GM23338 (cell line): ENCODE measurements around the gene RSPRY1. TPM values are rescaled to one million over a fixed set of nuclear protein-coding genes. Genes with fewer than 3 reads are reported as not detected.

Source experiments
- ATAC-seq: fragments of 200-7000 bp; cut with Tn5 transposase; 3 replicates; pipeline ENCODE4 v1.9.1; 2020
- DNase-seq: peaks from one replicate; pipeline ENCODE4 v3.0.0-alpha.2; 2015; ENCODE audit warnings: low spot score
- H2AFZ ChIP-seq: fragments of 200-600 bp; sonication (generic); 2 replicates; pipeline ENCODE4 v1.8.0; 2016; ENCODE audit warnings: antibody characterized with exemption, mild to moderate bottlenecking, moderate library complexity
- H3F3A ChIP-seq: fragments of 200-600 bp; sonication (generic); replicated peaks from 2 replicates; pipeline ENCODE4 v1.8.0; 2017; ENCODE audit warnings: antibody characterized with exemption, mixed run types, low read depth
- H3K27ac ChIP-seq: fragments of 200-600 bp; sonication (generic); 2 replicates; pipeline ENCODE4 v1.6.1; 2016; ENCODE audit warnings: low read depth
- H3K27me3 ChIP-seq: fragments of 200-600 bp; sonication (generic); 2 replicates; pipeline ENCODE4 v1.8.0; 2016; ENCODE audit warnings: mild to moderate bottlenecking, mixed run types, moderate library complexity; ENCODE audit not compliant: insufficient read depth
- H3K36me3 ChIP-seq: fragments of 200-600 bp; sonication (generic); 2 replicates; pipeline ENCODE4 v1.8.0; 2016; ENCODE audit warnings: mild to moderate bottlenecking; ENCODE audit not compliant: insufficient read depth
- H3K4me1 ChIP-seq: fragments of 200-600 bp; sonication (generic); 2 replicates; pipeline ENCODE4 v1.8.0; 2016; ENCODE audit warnings: mild to moderate bottlenecking, moderate library complexity; ENCODE audit not compliant: insufficient read depth
- H3K4me2 ChIP-seq: fragments of 200-600 bp; sonication (generic); 2 replicates; pipeline ENCODE4 v1.7.1; 2017; ENCODE audit warnings: mixed run types
- H3K4me3 ChIP-seq: fragments of 200-600 bp; sonication (generic); 2 replicates; pipeline ENCODE4 v1.6.1; 2016; ENCODE audit warnings: mixed run types
- H3K79me2 ChIP-seq: fragments of 200-600 bp; sonication (generic); replicated peaks from 2 replicates; pipeline ENCODE4 v1.8.0; 2017; ENCODE audit warnings: mild to moderate bottlenecking; ENCODE audit not compliant: insufficient read depth
- H3K9me2 ChIP-seq: fragments of 200-600 bp; sonication (generic); 2 replicates; pipeline ENCODE4 v1.8.0; 2017; ENCODE audit not compliant: insufficient read depth
- H4K20me1 ChIP-seq: fragments of 200-600 bp; sonication (generic); replicated peaks from 2 replicates; pipeline ENCODE4 v1.8.0; 2017; ENCODE audit warnings: mild to moderate bottlenecking; ENCODE audit not compliant: insufficient read depth
- H3K27ac Mint-ChIP-seq: 2 replicates; pipeline ENCODE4 v1.8.0; 2020; ENCODE audit warnings: inconsistent platforms, mild to moderate bottlenecking, moderate library complexity, mixed read lengths
- H3K27me3 Mint-ChIP-seq: 3 replicates; pipeline ENCODE4 v1.8.0; 2022; ENCODE audit warnings: low read depth, mild to moderate bottlenecking, moderate library complexity, mixed read lengths, inconsistent platforms; ENCODE audit not compliant: insufficient read depth, poor library complexity
- H3K36me3 Mint-ChIP-seq: 3 replicates; pipeline ENCODE4 v1.8.0; 2021; ENCODE audit warnings: low read depth, mild to moderate bottlenecking, inconsistent platforms, moderate library complexity, mixed read lengths
- H3K4me1 Mint-ChIP-seq: 3 replicates; pipeline ENCODE4 v1.8.0; 2020; ENCODE audit warnings: mild to moderate bottlenecking, inconsistent platforms, mixed read lengths
- H3K4me3 Mint-ChIP-seq: 3 replicates; pipeline ENCODE4 v1.8.0; 2021; ENCODE audit warnings: moderate library complexity, mild to moderate bottlenecking, inconsistent platforms, mixed read lengths
- H3K9me3 Mint-ChIP-seq: 3 replicates; pipeline ENCODE4 v1.8.0; 2020; ENCODE audit warnings: moderate library complexity, mild to moderate bottlenecking, inconsistent platforms, mixed read lengths
- CREB1 ChIP-seq: fragments of 250-450 bp; sonication (Bioruptor Pico); IDR thresholded peaks from 2 replicates; pipeline ENCODE4 v1.5.0; 2020; ENCODE audit warnings: low read depth, mild to moderate bottlenecking, moderate library complexity
- EZH2 ChIP-seq: fragments of 200-600 bp; sonication (generic); IDR thresholded peaks from one replicate; pipeline ENCODE4 v1.8.0; 2017; ENCODE audit warnings: antibody characterized with exemption, mild to moderate bottlenecking, low read depth; ENCODE audit not compliant: unreplicated experiment
- EZH2phosphoT487 ChIP-seq: fragments of 200-600 bp; sonication (generic); IDR thresholded peaks from one replicate; pipeline ENCODE4 v1.8.1; 2018; ENCODE audit warnings: antibody characterized with exemption; ENCODE audit not compliant: unreplicated experiment
- JUNB ChIP-seq: IDR thresholded peaks from one replicate; pipeline ENCODE4 v1.6.1; 2016; ENCODE audit warnings: antibody characterized with exemption; ENCODE audit not compliant: unreplicated experiment
- NANOG ChIP-seq: IDR thresholded peaks from 2 replicates; pipeline ENCODE4 v1.6.1; 2016; ENCODE audit warnings: antibody characterized with exemption, borderline replicate concordance
- POLR2AphosphoS5 ChIP-seq: IDR thresholded peaks from 2 replicates; pipeline ENCODE4 v1.6.1; 2016; ENCODE audit warnings: antibody characterized with exemption, low read depth
- STAT1 ChIP-seq: IDR thresholded peaks from one replicate; pipeline ENCODE4 v1.6.1; 2016; ENCODE audit warnings: antibody characterized with exemption; ENCODE audit not compliant: unreplicated experiment
- ZNF114 ChIP-seq: fragments of 250-450 bp; sonication (Bioruptor Pico); IDR thresholded peaks from 2 replicates; pipeline ENCODE4 v1.5.0; 2020; ENCODE audit warnings: mild to moderate bottlenecking, moderate library complexity
- ZNF331 ChIP-seq: fragments of 250-450 bp; sonication (Bioruptor Pico); IDR thresholded peaks from 2 replicates; pipeline ENCODE4 v1.5.0; 2020; ENCODE audit warnings: low read depth, mild to moderate bottlenecking, moderate library complexity
- polyA plus RNA-seq: library from polyadenylated mRNA; unstranded; fragments of >200 nt; fragmentation: Nextera tagmentation; extraction: Ambion mirVana; gene quantifications from 2 replicates; pipeline ENCODE4 v1.2.1, GENCODE V29; 2016
- total RNA-seq: library from RNA; depleted of rRNA; stranded (reverse); fragments of >200 nt; shearing (Covaris generic); gene quantifications from 2 replicates; pipeline ENCODE4 v1.2.3, GENCODE V29; 2014
- TF ChIP-seq, protein P1 (sequence below): IDR thresholded peaks from one replicate; pipeline ENCODE4 v1.6.1; 2018; ENCODE audit warnings: antibody characterized with exemption; ENCODE audit not compliant: unreplicated experiment
- TF ChIP-seq, protein P2 (sequence below): IDR thresholded peaks from 2 replicates; pipeline ENCODE4 v1.6.1; 2016; ENCODE audit warnings: antibody characterized with exemption
- TF ChIP-seq, protein P3 (sequence below), 2 experiments: fragments of 200-600 bp in 1 of 2; sonication (generic) in 1 of 2; conservative IDR thresholded peaks; 2 replicates each; pipeline versions ENCODE4 v1.5.1 to v1.6.1; 2016 to 2017; ENCODE audit warnings: antibody characterized with exemption in 2 of 2, low read depth in 2 of 2, mild to moderate bottlenecking in 2 of 2, moderate library complexity in 1 of 2
- TF ChIP-seq, protein P4 (sequence below): fragments of 250-450 bp; sonication (Bioruptor Pico); IDR thresholded peaks from 2 replicates; pipeline ENCODE4 v1.5.0; 2020; ENCODE audit warnings: mild to moderate bottlenecking, moderate library complexity

The RSPRY1 gene
- total and polyA plus RNA-seq, 2 experiments from 2014 or later = 25.8 to 35.9 TPM

DNA sequence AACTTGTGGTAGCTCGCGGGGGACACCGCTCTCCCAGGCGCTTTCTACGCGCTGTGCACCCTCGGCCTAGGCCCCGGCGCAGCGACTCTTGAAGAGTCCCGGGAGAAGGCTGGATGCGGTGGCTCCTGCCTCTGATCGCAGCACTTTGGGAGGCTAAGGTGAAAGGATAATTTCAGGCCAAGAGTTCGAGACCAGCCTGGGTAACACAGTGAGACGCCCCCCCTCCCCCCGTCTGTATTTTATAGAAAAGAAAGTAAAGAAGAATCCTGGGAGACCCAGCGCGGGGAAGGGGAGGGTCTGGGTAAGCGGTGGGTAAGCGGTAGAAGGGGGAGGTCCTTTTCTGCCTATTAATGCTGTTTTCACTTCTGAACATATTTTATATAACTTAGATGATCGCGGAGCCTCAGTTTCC lies 98.8 kb downstream of the RSPRY1 start:
- ATAC-seq = peak; percentile 61
- DNase-seq = no peak
- H3K27me3 ChIP-seq = peaks cover 38% of the 10 kb centered on the region
- TF ChIP-seq, protein P1, sequence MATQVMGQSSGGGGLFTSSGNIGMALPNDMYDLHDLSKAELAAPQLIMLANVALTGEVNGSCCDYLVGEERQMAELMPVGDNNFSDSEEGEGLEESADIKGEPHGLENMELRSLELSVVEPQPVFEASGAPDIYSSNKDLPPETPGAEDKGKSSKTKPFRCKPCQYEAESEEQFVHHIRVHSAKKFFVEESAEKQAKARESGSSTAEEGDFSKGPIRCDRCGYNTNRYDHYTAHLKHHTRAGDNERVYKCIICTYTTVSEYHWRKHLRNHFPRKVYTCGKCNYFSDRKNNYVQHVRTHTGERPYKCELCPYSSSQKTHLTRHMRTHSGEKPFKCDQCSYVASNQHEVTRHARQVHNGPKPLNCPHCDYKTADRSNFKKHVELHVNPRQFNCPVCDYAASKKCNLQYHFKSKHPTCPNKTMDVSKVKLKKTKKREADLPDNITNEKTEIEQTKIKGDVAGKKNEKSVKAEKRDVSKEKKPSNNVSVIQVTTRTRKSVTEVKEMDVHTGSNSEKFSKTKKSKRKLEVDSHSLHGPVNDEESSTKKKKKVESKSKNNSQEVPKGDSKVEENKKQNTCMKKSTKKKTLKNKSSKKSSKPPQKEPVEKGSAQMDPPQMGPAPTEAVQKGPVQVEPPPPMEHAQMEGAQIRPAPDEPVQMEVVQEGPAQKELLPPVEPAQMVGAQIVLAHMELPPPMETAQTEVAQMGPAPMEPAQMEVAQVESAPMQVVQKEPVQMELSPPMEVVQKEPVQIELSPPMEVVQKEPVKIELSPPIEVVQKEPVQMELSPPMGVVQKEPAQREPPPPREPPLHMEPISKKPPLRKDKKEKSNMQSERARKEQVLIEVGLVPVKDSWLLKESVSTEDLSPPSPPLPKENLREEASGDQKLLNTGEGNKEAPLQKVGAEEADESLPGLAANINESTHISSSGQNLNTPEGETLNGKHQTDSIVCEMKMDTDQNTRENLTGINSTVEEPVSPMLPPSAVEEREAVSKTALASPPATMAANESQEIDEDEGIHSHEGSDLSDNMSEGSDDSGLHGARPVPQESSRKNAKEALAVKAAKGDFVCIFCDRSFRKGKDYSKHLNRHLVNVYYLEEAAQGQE = no peak
- TF ChIP-seq EZH2 (no peak), POLR2AphosphoS5 (no peak), NANOG (no peak), CREB1 (no peak), EZH2phosphoT487 (no peak), ZNF114 (CRISPR knock-in tag) (no peak), JUNB (no peak), STAT1 (no peak), ZNF331 (CRISPR knock-in tag) (no peak)
- TF ChIP-seq, protein P2, sequence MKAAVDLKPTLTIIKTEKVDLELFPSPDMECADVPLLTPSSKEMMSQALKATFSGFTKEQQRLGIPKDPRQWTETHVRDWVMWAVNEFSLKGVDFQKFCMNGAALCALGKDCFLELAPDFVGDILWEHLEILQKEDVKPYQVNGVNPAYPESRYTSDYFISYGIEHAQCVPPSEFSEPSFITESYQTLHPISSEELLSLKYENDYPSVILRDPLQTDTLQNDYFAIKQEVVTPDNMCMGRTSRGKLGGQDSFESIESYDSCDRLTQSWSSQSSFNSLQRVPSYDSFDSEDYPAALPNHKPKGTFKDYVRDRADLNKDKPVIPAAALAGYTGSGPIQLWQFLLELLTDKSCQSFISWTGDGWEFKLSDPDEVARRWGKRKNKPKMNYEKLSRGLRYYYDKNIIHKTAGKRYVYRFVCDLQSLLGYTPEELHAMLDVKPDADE = no peak
- TF ChIP-seq, protein P3, sequence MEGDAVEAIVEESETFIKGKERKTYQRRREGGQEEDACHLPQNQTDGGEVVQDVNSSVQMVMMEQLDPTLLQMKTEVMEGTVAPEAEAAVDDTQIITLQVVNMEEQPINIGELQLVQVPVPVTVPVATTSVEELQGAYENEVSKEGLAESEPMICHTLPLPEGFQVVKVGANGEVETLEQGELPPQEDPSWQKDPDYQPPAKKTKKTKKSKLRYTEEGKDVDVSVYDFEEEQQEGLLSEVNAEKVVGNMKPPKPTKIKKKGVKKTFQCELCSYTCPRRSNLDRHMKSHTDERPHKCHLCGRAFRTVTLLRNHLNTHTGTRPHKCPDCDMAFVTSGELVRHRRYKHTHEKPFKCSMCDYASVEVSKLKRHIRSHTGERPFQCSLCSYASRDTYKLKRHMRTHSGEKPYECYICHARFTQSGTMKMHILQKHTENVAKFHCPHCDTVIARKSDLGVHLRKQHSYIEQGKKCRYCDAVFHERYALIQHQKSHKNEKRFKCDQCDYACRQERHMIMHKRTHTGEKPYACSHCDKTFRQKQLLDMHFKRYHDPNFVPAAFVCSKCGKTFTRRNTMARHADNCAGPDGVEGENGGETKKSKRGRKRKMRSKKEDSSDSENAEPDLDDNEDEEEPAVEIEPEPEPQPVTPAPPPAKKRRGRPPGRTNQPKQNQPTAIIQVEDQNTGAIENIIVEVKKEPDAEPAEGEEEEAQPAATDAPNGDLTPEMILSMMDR (conservative IDR thresholded peaks at IDR 0.05; ENCODE audit: low read depth in 2 of 2) = no peak
- TF ChIP-seq, protein P4, sequence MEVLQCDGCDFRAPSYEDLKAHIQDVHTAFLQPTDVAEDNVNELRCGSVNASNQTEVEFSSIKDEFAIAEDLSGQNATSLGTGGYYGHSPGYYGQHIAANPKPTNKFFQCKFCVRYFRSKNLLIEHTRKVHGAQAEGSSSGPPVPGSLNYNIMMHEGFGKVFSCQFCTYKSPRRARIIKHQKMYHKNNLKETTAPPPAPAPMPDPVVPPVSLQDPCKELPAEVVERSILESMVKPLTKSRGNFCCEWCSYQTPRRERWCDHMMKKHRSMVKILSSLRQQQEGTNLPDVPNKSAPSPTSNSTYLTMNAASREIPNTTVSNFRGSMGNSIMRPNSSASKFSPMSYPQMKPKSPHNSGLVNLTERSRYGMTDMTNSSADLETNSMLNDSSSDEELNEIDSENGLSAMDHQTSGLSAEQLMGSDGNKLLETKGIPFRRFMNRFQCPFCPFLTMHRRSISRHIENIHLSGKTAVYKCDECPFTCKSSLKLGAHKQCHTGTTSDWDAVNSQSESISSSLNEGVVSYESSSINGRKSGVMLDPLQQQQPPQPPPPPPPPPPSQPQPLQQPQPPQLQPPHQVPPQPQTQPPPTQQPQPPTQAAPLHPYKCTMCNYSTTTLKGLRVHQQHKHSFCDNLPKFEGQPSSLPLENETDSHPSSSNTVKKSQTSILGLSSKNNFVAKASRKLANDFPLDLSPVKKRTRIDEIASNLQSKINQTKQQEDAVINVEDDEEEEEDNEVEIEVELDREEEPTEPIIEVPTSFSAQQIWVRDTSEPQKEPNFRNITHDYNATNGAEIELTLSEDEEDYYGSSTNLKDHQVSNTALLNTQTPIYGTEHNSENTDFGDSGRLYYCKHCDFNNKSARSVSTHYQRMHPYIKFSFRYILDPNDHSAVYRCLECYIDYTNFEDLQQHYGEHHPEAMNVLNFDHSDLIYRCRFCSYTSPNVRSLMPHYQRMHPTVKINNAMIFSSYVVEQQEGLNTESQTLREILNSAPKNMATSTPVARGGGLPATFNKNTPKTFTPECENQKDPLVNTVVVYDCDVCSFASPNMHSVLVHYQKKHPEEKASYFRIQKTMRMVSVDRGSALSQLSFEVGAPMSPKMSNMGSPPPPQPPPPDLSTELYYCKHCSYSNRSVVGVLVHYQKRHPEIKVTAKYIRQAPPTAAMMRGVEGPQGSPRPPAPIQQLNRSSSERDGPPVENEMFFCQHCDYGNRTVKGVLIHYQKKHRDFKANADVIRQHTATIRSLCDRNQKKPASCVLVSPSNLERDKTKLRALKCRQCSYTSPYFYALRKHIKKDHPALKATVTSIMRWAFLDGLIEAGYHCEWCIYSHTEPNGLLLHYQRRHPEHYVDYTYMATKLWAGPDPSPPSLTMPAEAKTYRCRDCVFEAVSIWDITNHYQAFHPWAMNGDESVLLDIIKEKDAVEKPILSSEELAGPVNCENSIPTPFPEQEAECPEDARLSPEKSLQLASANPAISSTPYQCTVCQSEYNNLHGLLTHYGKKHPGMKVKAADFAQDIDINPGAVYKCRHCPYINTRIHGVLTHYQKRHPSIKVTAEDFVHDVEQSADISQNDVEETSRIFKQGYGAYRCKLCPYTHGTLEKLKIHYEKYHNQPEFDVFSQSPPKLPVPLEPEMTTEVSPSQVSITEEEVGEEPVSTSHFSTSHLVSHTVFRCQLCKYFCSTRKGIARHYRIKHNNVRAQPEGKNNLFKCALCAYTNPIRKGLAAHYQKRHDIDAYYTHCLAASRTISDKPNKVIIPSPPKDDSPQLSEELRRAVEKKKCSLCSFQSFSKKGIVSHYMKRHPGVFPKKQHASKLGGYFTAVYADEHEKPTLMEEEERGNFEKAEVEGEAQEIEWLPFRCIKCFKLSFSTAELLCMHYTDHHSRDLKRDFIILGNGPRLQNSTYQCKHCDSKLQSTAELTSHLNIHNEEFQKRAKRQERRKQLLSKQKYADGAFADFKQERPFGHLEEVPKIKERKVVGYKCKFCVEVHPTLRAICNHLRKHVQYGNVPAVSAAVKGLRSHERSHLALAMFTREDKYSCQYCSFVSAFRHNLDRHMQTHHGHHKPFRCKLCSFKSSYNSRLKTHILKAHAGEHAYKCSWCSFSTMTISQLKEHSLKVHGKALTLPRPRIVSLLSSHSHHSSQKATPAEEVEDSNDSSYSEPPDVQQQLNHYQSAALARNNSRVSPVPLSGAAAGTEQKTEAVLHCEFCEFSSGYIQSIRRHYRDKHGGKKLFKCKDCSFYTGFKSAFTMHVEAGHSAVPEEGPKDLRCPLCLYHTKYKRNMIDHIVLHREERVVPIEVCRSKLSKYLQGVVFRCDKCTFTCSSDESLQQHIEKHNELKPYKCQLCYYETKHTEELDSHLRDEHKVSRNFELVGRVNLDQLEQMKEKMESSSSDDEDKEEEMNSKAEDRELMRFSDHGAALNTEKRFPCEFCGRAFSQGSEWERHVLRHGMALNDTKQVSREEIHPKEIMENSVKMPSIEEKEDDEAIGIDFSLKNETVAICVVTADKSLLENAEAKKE = no peak
- no peaks in the 10 kb centered on the region for H3K4me1 ChIP-seq
- no peaks in the 10 kb centered on the region for H3K79me2 ChIP-seq
- Mint-ChIP-seq H3K4me3 (peak overlapping the region; percentile 85), H3K27ac (no peak overlapping the region), H3K4me1 (peaks cover 5% of the 10 kb centered on the region; the same call in 1 of the 3 replicates), H3K27me3 (peaks cover 29% of the 10 kb centered on the region), H3K36me3 (no peaks in the 10 kb centered on the region), H3K9me3 (peaks cover 3% of the 10 kb centered on the region; the same call in 1 of the 3 replicates)
- H3K36me3 ChIP-seq = no peaks in the 10 kb centered on the region
- peak overlapping the region; percentile 84 for H3K4me2 ChIP-seq
- no peaks in the 10 kb centered on the region for H4K20me1 ChIP-seq
- peak overlapping the region; percentile 99 for H2AFZ ChIP-seq
- no peaks in the 10 kb centered on the region for H3K9me2 ChIP-seq
- H3K4me3 ChIP-seq = peak overlapping the region; percentile 81
- no peak overlapping the region for H3K27ac ChIP-seq
- no peaks in the 10 kb centered on the region for H3F3A ChIP-seq
